Measurements from ENCODE around the gene KIAA1217. TPM values are rescaled to one million over a fixed set of nuclear protein-coding genes. Genes with fewer than 3 reads are reported as not detected.

KIAA1217 gene
- total and polyA plus RNA-seq, 2 of the 8 experiments (the other 6 are each of a cell fraction or from before 2014, with no cell fraction given): 4.5 to 15.6 TPM

- TF ChIP-seq POU5F1 (IDR thresholded peaks at IDR 0.05; ENCODE audit: low read depth, low read length): no peak
These were observed 34.9 kb upstream of the KIAA1217 start (continued) for GRCh38 chr10:24174014-24174413.

Data from H1 (cell line).